Stimulated activated CD8-positive, alpha-beta memory T cell treated with anti-CD3 and anti-CD28 coated beads, Interleukin-7, amount 100 ng/mL, for 48 hours (primary cell): Measurements from ENCODE around the gene OAF.
A peak's percentile ranks its signal among the peaks of the same experiment; 100 is the strongest.
"Not testable (repeated sequence)": the region's sequence is repeated elsewhere in the genome, so short reads cannot be mapped to it uniquely, and the experiment has no call there.

Experiments
- DNase-seq, 2 donors: peaks; one replicate each; pipeline ENCODE4 v3.0.0-alpha.2; 2020; ENCODE audit warnings: low read depth in 1 of 2; ENCODE audit errors: extremely low read depth in 1 of 2

OAF gene

GRCh38 chr11:120210626-120211521 is at the start of gene OAF:
Gene OAF (plus strand): TSS chr11:120211032. CDS start chr11:120211280, 248 bp downstream.
- DNase-seq = peak; percentile 30 to 39

- no peak for DNase-seq
Observed at GRCh38 chr11:120167659-120168058, 43.2 kb upstream of the OAF start.

DNA sequence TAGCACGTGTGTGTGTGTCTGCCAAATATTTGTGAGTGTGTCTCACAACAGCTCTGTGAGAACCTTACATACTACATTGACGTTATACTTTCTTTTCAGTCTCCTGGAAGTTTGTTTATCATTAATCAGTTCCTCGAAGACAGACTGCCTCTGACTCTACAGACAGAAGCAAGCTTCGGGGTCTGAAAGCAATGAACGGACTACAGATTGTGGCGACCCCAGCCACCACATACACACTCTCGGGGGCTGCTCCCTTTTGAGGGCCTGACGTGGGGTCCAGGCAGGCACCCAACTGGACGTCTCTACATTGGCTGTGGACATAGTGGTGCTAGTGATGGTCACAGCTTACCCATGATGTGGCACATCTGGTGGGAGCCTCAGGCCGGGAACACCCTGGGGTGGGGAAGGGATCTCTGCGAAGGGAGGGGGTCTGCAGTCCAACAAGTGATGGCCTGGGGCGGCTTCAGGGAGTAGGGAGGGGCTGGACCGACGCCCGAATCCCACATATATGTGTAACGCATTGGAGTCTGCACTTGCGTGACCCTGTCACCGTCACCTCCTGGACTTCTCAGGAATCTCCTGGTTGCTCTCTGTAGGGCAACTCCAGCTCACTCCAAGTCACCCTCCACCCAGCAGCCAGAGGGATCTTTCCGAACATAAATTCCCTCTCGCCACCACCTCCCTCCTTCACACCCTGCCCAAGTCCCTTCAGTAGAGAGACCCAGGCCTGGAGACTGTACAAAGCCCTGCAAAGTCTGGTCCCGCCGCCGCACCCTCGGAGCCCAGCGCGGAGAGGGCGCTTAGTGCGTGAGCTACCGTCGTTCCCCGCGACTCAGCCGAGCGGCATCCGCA is 42.5 kb upstream of the OAF start:
- DNase-seq = no peak

- DNase-seq = peak; percentile 10 to 33
Observed at GRCh38 chr11:120168960-120169681, 41.7 kb upstream of the OAF start.

DNA sequence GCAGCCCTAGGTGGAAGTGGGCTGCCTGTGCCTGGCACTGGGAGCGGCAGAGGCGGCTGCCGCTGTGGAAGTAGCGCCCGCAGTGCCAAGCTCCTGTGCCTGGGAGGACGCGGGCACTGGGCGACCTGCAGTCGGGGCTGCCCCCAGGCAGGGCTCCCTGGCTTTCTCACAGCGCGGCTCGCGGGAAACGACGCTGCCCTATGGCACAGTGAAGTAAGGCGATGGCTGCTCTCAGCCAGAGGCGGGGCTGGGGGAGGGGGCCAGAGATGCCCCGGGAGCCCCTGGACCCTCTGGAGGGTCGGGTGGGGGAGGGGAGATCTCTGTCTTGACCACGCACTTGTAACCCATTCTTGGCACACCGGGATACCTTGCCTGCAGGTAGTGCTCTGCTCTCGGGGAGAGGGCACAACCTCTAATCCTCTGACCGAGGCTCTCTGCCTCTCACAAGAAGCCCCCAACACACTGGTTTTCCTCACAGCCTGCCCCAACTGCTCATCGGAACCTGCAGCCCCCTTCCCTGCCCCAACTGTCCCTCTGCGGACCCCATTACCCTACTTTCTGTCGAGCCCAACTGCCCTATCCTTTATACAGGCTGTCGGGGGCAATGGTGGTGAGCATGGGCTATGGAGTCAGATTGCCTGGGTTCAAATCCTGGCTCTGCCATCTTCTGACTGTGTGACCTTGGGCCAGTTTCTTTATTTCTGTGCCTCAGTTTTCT is 40.7 kb upstream of the OAF start:
- DNase-seq = no peak

GRCh38 chr11:120170741-120171261 is 40.0 kb upstream of the OAF start:
- no peak for DNase-seq

GRCh38 chr11:120172054-120172911 is 38.5 kb upstream of the OAF start:
- DNase-seq = peak in 1 of 2 donors; percentile 28

GRCh38 chr11:120173019-120173705 is 37.7 kb upstream of the OAF start:
- no peak for DNase-seq

DNA sequence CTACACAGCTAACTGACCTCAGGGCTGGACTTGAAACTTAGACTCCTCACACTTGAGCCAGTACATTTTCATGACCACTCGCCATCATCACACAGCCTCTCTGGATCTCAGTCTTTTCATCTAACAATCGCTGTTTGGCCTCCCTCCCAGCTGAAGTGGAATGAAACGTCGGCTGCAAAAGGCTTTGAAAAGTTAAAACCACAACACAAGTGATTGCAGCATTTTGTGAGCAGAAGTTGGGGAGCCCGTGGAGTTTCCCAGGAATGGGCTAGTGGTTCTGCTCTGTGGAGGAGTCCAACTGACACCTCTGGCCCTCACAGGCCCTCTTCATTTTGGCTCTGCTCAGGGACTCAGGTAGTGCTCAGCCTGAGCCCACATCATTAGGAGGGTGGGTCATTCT is 37.0 kb upstream of the OAF start:
- DNase-seq = no peak

GRCh38 chr11:120174866-120175265 is 36.0 kb upstream of the OAF start:
- DNase-seq = no peak

DNA sequence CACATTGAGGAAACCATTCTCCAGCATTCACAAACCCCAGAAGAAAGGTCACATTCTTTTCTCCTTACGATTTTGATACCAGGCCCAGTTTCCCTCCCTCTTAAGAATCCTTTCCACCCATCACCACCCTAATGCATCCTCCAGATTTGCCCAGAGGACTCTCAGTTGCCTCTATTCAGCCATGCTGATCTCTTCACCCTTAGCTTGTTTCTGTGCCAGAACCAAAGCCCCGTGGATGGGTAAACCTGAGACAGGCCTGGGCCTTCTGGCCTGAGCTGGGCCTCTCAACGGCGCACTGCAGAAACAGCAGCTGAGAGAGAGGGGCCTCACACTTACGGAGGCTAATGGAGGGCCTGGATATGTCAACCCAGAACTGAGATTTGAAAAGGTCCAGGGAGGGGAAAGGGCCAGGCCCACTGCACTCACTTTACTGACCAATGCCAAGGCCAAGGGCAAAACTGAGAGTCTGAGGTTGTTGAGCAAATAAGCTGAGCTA is 32.2 kb upstream of the OAF start:
- DNase-seq = no peak

DNA sequence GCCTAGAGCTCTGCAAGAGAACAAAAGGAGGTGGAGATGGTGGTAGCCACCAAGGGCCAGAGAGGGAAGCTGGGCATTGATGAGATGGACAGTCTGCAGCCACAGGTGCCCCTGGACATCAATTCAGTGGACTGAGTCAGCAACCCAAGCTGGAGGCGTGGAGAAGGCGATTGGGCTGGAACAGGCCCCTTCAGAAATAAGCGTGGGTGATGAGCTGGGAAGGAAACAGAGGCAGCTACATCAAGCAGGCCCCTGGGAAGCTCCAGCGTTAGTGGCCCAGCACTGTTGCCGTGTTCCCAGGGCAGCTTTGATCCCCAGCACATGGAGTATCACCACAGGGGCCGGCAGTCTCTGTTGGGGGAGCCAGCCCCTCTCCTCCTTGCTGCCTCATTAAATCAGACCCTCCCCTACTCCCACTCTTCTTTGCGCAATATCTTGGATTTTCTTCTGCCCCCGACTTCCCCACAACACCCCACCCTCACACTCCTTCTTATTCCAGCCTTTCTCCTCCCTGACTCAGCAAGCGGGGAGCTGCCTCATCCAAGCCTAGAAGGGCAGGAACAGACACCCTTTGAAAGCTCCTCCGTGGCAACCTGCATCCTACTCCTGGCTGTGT is 31.7 kb upstream of the OAF start:
- DNase-seq = no peak

GRCh38 chr11:120180063-120180462 is 30.8 kb upstream of the OAF start:
- not testable (repeated sequence) for DNase-seq

DNA sequence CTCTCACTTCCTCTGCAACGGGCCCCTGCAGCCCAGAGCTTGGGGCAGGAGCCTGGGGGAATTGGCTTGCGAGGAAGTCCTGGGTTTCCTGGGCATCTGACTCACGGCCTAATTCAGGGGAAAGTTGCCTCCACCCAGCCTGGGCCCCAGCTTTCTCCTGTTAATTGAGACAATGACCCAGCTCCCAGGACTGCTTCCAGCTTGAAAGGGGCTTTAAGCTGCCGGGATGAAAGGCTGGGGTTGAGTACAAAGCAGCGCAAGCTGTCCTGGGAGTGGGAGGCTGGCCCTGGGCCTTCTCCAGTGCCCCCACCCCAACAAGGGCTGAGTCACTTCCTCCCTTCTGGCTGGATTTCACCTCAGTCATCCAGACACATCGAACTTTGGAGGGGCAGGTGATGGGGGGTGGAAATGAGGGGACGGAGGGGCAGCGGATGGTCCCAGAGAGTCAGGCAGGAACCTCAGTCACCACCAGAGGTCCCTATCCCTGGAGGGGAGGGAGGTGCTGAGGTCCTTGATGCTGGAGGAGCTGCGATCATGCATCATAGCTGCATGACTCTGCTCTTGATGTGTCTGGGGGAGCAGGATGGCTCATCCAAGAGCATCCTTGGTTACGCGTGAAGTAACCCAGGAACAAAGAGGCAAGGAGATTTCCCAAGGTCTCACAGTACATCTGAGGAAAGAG is 30.1 kb upstream of the OAF start:
- no peak for DNase-seq

- DNase-seq = no peak
Observed at GRCh38 chr11:120181376-120181975, 29.4 kb upstream of the OAF start.

- no peak for DNase-seq
Observed at GRCh38 chr11:120182372-120182771, 28.5 kb upstream of the OAF start.
